SU-DHL-6 (cell line): ENCODE measurements around the gene LRCH3.
"Not testable (repeated sequence)": the region's sequence is repeated elsewhere in the genome, so short reads cannot be mapped to it uniquely, and the experiment has no call there.

Experiments used
- CTCF ChIP-seq: fragments of 200-600 bp; sonication (generic); IDR thresholded peaks from one replicate; pipeline ENCODE4 v1.5.1; 2017; ENCODE audit warnings: antibody characterized with exemption, mild to moderate bottlenecking, low read length, moderate library complexity; ENCODE audit not compliant: insufficient read depth, poor library complexity, severe bottlenecking
- EZH2phosphoT487 ChIP-seq: fragments of 200-600 bp; sonication (generic), shearing (Covaris generic); conservative IDR thresholded peaks from 2 replicates; pipeline ENCODE4 v1.6.1; 2018; ENCODE audit warnings: mild to moderate bottlenecking, antibody characterized with exemption, low read length, moderate library complexity, mixed read lengths

DNA sequence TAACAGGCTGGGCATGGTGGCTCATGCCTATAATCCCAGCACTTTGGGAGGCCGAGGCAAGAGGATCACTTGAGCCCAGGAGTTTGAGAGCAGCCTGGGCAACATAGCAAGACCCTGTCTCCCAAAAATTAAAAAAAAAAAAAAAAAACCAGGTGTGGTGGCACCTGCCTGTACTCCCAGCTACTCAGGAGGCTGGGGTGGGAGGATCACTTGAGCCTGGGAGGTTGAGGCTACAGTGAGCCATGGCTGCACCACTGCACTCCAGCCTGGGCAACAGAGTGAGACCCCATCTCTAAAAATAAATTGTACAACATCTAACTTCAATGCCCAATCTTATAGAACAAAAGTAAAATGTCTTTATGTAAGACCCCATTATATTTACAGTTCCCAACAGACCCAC is 95.0 kb downstream of the LRCH3 start:
- TF ChIP-seq CTCF, EZH2phosphoT487: not testable (repeated sequence)
